ENCODE results near the gene ATP10A. TPM values are rescaled to one million over a fixed set of nuclear protein-coding genes. Genes with fewer than 3 reads are reported as not detected.

The ATP10A gene
- total and polyA plus RNA-seq, 2 experiments from 2014 or later: 0.75 to 0.77 TPM

- H3K4me2 ChIP-seq: no peak overlapping the region
- no peak for DNase-seq (ENCODE audit: low spot score)
Measured at GRCh38 chr15:25784876-25785640, 78.1 kb downstream of the ATP10A start.

GRCh38 chr15:25783607-25784540 is 79.3 kb downstream of the ATP10A start:
- Histone ChIP-seq H3K79me2 (no peaks in the 10 kb centered on the region), H3K27me3 (no peaks in the 10 kb centered on the region), H3K4me3 (no peak overlapping the region), H3K9me2 (replicated peaks; ENCODE audit: insufficient read depth) (no peaks in the 10 kb centered on the region), H3K36me3 (replicated peaks; ENCODE audit: insufficient read depth, low read depth) (no peaks in the 10 kb centered on the region), H3K9me3 (ENCODE audit: low read depth) (no peaks in the 10 kb centered on the region), H3K4me2 (no peak overlapping the region), H2AFZ (no peak overlapping the region), H4K20me1 (ENCODE audit: insufficient read depth, poor library complexity, severe bottlenecking) (no peaks in the 10 kb centered on the region), H3K27ac (no peak overlapping the region), H3K4me1 (ENCODE audit: insufficient read depth) (peaks cover 4% of the 10 kb centered on the region)
- WGBS (ENCODE audit: low lambda C conversion rate, missing lambda C conversion rate): 73% methylated on average over 19 of the region's 19 CpGs
- no peak for TF ChIP-seq EZH2phosphoT487 (IDR thresholded peaks at IDR 0.05; ENCODE audit: low read depth, severe bottlenecking, unreplicated experiment)
- TF ChIP-seq EZH2 (IDR thresholded peaks at IDR 0.05; ENCODE audit: borderline replicate concordance): no peak
- TF ChIP-seq CTCF (IDR thresholded peaks at IDR 0.05; ENCODE audit: poor library complexity): peak; percentile 21
- no peak for DNase-seq (ENCODE audit: low spot score)

More at GRCh38 chr15:25784876-25785640, 78.1 kb downstream of the ATP10A start:
- Histone ChIP-seq H3K27ac (no peak overlapping the region), H3K27me3 (no peaks in the 10 kb centered on the region), H3K36me3 (replicated peaks; ENCODE audit: insufficient read depth, low read depth) (no peaks in the 10 kb centered on the region), H4K20me1 (ENCODE audit: insufficient read depth, poor library complexity, severe bottlenecking) (no peaks in the 10 kb centered on the region), H3K79me2 (no peaks in the 10 kb centered on the region), H3K9me2 (replicated peaks; ENCODE audit: insufficient read depth) (no peaks in the 10 kb centered on the region), H2AFZ (no peak overlapping the region), H3K4me1 (ENCODE audit: insufficient read depth) (peaks cover 4% of the 10 kb centered on the region), H3K9me3 (ENCODE audit: low read depth) (no peaks in the 10 kb centered on the region), H3K4me3 (no peak overlapping the region)
- 85% methylated on average over 17 of the region's 17 CpGs for WGBS (ENCODE audit: low lambda C conversion rate, missing lambda C conversion rate)
- no peak for TF ChIP-seq CTCF (IDR thresholded peaks at IDR 0.05; ENCODE audit: poor library complexity)
- no peak for TF ChIP-seq EZH2 (IDR thresholded peaks at IDR 0.05; ENCODE audit: borderline replicate concordance)
- TF ChIP-seq EZH2phosphoT487 (IDR thresholded peaks at IDR 0.05; ENCODE audit: low read depth, severe bottlenecking, unreplicated experiment): no peak

- H3K4me3 ChIP-seq: no peak overlapping the region
Measured at GRCh38 chr15:25783134-25783533, 80.0 kb downstream of the ATP10A start.

More at GRCh38 chr15:25783134-25783533, 80.0 kb downstream of the ATP10A start:
- H3K36me3 ChIP-seq (replicated peaks; ENCODE audit: insufficient read depth, low read depth): no peaks in the 10 kb centered on the region
- TF ChIP-seq EZH2 (IDR thresholded peaks at IDR 0.05; ENCODE audit: borderline replicate concordance) (no peak), EZH2phosphoT487 (IDR thresholded peaks at IDR 0.05; ENCODE audit: low read depth, severe bottlenecking, unreplicated experiment) (no peak), CTCF (IDR thresholded peaks at IDR 0.05; ENCODE audit: poor library complexity) (no peak)
- no peaks in the 10 kb centered on the region for H3K9me3 ChIP-seq (ENCODE audit: low read depth)
- no peak overlapping the region for H3K27ac ChIP-seq
- H3K79me2 ChIP-seq: no peaks in the 10 kb centered on the region
- H2AFZ ChIP-seq: no peak overlapping the region
- no peaks in the 10 kb centered on the region for H3K27me3 ChIP-seq
- DNase-seq (ENCODE audit: low spot score): no peak
- 78% methylated on average over 3 of the region's 3 CpGs for WGBS (ENCODE audit: low lambda C conversion rate, missing lambda C conversion rate)
- H3K4me2 ChIP-seq: no peak overlapping the region
- peaks cover 4% of the 10 kb centered on the region for H3K4me1 ChIP-seq (ENCODE audit: insufficient read depth)
- H3K9me2 ChIP-seq (replicated peaks; ENCODE audit: insufficient read depth): no peaks in the 10 kb centered on the region
- H4K20me1 ChIP-seq (ENCODE audit: insufficient read depth, poor library complexity, severe bottlenecking): no peaks in the 10 kb centered on the region
